Epithelial cell of prostate (primary cell): ENCODE data around the gene SOST.

Experiments
- DNase-seq: peaks from one replicate; pipeline ENCODE4 v3.0.0-alpha.2; 2011; ENCODE audit warnings: low read depth, low spot score
- H3K27ac ChIP-seq: fragments of 450-650 bp; 2 replicates; pipeline ENCODE4 v1.5.1; 2017; ENCODE audit warnings: mild to moderate bottlenecking

The SOST gene

GRCh38 chr17:43713494-43714162, 45.0 kb downstream of the SOST start:
- H3K27ac ChIP-seq = peak overlapping the region; percentile 46
- DNase-seq = no peak

DNA sequence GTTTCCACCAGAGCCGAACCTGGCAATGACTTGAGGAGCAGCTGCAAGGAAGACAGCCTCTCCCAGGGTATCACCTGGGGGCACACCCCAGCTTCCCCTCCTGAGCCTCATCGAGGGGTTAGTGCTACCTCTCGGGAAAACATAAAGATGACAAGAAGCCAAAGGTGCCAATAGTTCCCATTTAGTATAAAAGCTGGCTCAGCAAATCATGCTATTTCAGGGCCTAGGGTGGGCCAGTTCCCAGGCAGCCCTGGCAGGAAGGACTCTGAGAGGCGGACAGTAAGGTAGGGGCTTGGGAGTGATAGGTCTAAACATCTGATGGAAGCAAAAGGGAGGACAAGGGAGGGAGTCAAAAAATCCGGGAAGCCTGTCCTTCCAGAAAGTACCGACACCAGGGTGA, 46.2 kb downstream of the SOST start:
- DNase-seq = no peak
- no peak overlapping the region for H3K27ac ChIP-seq

GRCh38 chr17:43710101-43710500, 48.5 kb downstream of the SOST start:
- no peak overlapping the region for H3K27ac ChIP-seq
- no peak for DNase-seq

DNA sequence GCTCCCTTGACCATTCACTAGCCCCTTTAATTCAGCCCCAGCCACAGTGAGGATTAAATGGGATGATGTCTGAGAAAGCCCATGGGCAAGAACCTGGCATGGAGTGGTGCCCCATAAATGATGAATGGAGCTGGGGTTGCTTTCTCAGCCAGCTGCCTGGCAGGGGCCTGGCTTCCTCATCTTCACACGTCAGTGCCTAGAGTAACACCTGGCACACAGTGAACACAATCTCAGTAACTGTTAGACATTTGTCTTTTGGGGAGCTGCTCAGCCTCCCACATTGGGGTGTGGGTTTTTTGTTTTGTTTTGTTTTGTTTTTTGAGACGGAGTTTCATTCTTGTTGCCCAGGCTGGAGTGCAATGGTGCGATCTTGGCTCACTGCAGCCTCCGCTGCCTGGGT, 49.4 kb downstream of the SOST start:
- H3K27ac ChIP-seq = no peak overlapping the region
- no peak for DNase-seq

DNA sequence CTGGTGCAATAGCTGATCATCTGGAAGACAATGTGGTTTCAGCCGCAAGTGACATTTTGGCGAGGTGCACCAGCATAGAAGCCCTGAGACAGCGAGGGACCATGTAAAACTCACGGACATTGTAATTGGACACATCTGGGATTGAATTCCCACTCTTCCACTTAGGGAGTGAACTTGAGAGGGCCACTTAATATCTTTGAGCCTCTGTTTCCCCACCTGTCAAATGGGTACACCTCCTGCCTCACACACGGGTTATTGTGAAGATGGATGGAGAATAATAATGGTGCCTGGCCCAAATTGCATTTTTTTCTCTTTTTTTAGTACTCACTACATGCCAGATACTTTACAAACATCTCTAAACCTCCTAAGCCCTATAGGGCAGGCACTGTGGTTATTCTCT, 51.4 kb downstream of the SOST start:
- no peak for DNase-seq

GRCh38 chr17:43706235-43706634, 52.4 kb downstream of the SOST start:
- no peak overlapping the region for H3K27ac ChIP-seq
- DNase-seq = no peak

More for the DNA sequence above, 51.4 kb downstream of the SOST start:
- no peak overlapping the region for H3K27ac ChIP-seq
